ENCODE measurements around the gene PYGB.

The PYGB gene
- total RNA-seq: 103 to 111 (median 105) reads per million in 4 experiments

GRCh38 chr20:25247956-25248785 lies at the start of gene PYGB:
Gene PYGB, plus strand, starts transcription at chr20:25248085. Its CDS starts 94 bp downstream, at chr20:25248179.
- DNase-seq: peak; percentile 71

GRCh38 chr20:25198663-25199383 lies 49.1 kb upstream of the PYGB start:
- DNase-seq: no peak

GRCh38 chr20:25199473-25200260 lies 48.2 kb upstream of the PYGB start:
- no peak for DNase-seq

- DNase-seq: no peak
Measured at GRCh38 chr20:25203089-25203488, 44.8 kb upstream of the PYGB start.

- no peak for DNase-seq
Measured at GRCh38 chr20:25203871-25204320, 44.0 kb upstream of the PYGB start.

- no peak for DNase-seq
Measured at GRCh38 chr20:25204550-25205276, 43.2 kb upstream of the PYGB start.

- no peak for DNase-seq
Measured at GRCh38 chr20:25205277-25206062, 42.4 kb upstream of the PYGB start.

- DNase-seq: no peak
Measured at GRCh38 chr20:25206063-25206403, 41.9 kb upstream of the PYGB start.

- DNase-seq: no peak
Measured at GRCh38 chr20:25206548-25206947, 41.3 kb upstream of the PYGB start.

- no peak for DNase-seq
Measured at GRCh38 chr20:25207149-25207959, 40.5 kb upstream of the PYGB start.

GRCh38 chr20:25207960-25208534 lies 39.8 kb upstream of the PYGB start:
- no peak for DNase-seq

GRCh38 chr20:25209400-25209799 lies 38.5 kb upstream of the PYGB start:
- no peak for DNase-seq

- DNase-seq: no peak
Measured at GRCh38 chr20:25209911-25210310, 38.0 kb upstream of the PYGB start.

- no peak for DNase-seq
Measured at GRCh38 chr20:25211273-25211672, 36.6 kb upstream of the PYGB start.

- DNase-seq: no peak
Measured at GRCh38 chr20:25212242-25212641, 35.6 kb upstream of the PYGB start.

- no peak for DNase-seq
Measured at GRCh38 chr20:25213566-25214425, 34.1 kb upstream of the PYGB start.

GRCh38 chr20:25214426-25214790 lies 33.5 kb upstream of the PYGB start:
- no peak for DNase-seq

GRCh38 chr20:25214819-25215218 lies 33.1 kb upstream of the PYGB start:
- no peak for DNase-seq

GRCh38 chr20:25215521-25215920 lies 32.4 kb upstream of the PYGB start:
- no peak for DNase-seq

All from effector CD8-positive, alpha-beta T cell (primary cell).